DMS153 treated with DMSO at 0.1 percent for 48 hours (cell line): ENCODE results near the gene GPR132.

Experiments used
- DNase-seq: peaks from one replicate; lab custom pipeline; 2025; ENCODE audit not compliant: unreplicated experiment; lab: John Stamatoyannopoulos, UW

Gene GPR132

DNA sequence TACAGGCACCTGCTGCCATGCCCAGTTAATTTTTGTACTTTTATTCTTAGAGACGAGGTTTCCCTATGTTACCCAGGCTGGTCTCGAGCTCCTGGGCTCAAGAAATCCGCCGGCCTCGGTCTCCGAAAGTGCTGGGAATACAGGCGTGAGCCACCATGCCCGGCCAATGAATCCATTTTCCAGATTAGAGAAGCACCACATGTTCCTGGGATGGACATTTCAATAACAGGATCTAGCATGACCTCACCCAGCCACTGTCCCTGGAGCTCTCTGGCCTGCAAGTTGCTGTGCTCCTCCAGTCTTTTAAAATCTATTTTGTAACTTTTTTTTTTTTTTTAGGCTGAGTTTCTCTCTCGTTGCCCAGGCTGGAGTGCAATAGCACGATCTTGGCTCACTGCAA lies 2.2 kb downstream of the GPR132 start:
- no peak for DNase-seq

DNA sequence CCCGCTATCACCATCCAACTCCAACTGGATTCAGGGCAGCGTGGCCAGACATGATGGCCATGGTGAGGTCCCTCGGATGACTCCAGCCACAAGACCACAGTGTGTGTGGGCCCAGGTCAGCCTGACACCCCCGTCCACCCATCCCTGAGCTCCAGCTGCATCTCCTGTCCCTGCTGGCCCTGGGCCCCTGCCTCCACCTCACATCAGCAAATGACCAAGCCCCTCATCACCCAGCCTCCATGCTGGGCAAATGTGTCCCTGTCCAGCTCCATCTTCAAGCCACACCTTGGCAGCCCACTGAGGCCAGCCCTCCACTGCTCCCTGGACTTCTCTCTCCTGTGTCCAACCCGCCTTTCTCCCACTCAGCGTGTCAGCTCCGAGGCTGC lies 3.2 kb downstream of the GPR132 start:
- no peak for DNase-seq

DNA sequence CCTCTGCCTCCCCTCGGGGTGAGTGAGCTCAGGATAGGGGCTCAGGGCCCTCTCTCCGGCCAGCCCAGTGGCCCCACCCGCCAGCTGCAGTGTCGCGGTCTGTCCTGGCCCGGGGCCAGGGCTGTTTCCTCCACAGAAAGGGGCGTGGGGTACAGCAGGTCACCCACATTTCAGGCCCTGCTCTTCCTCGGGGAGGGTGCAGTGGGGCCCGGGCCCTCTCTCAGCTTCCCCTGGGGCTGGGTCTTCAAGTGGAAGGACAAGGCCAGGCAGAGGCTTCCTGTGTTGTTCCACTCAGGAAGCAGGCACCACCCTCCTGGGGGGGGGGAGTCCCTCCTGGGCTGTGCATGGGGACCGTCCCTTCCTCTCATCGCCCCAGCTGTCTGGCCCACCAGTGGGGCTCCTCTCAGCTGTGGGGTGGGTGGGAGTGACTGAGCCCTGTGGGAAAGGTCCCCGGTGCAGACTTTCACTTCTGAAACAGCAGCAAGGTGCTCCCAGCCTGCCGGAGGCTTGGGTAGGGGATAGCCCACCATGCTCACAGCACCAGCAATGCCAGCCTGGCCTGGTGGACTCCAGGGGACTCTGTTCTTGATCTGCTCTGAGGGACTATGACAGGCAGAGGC lies 3.7 kb downstream of the GPR132 start:
- no peak for DNase-seq

DNA sequence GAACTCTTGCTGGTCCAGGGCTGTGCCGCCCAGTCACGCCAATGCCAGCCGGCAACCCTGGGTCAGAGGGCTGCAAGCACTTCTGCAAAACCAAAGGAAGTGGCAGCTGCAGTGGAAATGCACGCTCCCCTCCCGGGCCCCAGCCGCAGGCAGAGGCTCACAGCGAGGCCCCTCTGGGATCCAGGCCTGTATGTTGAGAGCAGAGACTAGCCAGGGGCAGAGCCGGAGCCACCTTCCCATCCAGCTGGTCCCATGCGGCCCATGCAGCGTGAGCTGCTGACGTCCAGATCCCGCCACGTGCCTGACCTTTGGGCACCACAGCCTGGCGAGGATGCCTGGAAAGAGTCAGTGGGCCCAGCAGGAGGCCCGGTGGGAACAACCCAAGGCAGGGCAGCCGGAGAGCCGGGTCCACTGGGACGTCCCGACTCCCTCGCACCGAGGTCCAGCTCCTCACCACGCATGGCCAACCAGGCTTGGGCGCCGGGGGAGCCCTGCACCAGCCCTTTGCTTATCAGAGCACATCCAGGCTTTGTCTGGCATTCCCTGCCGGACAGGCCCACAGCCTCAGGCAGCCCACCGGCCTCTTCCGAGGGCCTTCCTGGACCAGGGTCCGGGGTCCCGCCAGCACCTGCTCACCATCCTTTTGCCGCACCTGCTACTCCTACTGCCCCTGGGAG lies 4.3 kb downstream of the GPR132 start:
- DNase-seq, result no peak

DNA sequence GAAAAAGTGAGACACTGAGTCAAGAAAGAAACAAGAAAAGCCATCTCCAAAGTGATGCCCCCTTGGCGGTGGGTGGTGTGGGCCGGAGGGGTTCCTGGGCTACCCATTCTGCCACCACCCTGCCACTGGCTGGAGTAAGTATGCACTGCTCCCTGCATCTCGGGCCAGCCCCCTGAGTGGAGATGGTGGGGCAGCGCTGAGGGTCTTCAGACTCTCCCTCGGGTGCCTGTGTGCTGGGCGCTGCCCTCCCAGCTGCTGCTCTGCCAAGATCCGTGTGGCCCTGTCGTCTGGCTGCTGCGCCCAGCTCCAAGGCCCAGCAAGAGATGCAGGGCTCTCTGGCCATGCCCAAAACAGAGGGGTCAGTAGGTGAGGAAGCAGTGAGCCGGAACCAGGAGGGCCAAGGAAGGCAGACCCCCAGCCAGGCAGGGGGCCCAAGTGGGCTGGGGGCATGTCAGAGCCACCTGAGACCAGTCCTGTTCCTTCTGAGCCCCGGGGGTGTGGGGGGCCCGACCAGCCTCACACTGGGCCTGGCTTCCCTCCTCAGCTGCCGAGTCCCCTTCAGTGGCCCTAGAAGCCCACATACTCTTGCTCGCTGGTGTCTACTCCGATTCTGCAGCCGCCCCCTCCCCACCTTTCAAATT lies 5.2 kb downstream of the GPR132 start:
- DNase-seq, result no peak

DNA sequence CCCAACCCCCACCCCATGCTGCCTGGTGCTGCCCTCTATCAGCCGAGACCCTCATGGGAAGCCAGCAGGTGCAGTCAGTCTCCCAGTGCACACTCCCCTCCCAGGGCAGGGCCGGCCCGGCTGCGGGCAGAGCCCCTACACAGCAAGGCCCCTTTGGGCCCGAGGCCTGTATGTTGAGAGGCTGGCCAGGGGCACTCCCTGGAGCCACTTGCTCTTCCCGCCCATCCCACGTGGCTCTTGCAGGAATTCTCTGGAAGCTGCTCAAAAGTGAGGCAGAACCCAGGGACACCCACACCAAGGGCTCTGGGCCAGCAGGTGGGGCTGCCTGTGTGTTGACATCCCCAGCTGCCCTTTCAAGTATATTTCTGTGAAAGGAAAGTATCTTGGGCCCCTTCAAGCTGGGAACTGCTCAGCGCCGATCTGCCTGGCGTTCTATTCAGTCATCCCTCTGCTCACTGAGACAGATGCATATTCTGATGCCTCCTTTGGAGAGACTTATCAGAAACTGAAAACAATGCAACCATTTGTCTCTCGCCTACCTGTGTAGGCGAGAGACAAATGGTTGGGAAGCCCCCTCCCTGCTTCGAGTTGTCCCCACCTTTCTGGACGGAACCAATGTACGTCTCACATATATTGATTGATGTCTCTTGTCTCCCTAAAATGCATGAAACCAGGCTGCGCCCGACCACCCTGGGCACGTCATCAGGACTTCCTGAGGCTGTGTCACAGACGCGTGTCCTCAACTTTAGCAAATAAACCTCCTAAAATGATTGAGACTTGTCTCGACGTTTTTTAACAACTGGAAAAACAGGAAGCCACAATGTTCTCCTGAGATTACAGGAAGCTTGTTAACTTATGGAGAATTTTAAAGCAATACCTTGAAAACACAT lies 6.0 kb downstream of the GPR132 start:
- no peak for DNase-seq

DNA sequence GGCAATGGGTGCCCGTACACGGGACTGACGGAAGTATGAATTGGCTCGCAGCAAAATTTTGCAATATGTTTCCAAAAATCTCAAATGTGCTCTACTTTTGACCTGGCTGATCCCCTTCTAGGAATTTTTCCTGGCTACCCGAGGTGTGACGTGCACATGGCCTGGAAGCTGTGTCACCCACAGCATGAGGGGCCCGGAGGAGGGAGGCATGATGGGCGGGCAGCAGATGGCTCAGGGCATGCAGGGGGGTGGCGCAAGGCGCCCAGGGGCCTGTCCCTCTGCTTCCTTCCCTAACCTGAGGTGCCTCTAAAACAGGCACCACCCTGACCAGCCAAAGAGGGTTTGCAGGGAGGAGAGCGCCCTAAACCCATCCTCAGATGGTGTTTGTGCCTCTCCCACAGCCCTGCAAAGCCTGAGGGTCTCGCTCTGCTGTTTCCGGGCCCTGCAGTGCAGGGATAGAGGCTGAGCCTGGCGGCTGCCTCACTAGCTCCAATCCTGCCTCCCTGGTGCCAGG lies 6.7 kb downstream of the GPR132 start:
- DNase-seq, result no peak

DNA sequence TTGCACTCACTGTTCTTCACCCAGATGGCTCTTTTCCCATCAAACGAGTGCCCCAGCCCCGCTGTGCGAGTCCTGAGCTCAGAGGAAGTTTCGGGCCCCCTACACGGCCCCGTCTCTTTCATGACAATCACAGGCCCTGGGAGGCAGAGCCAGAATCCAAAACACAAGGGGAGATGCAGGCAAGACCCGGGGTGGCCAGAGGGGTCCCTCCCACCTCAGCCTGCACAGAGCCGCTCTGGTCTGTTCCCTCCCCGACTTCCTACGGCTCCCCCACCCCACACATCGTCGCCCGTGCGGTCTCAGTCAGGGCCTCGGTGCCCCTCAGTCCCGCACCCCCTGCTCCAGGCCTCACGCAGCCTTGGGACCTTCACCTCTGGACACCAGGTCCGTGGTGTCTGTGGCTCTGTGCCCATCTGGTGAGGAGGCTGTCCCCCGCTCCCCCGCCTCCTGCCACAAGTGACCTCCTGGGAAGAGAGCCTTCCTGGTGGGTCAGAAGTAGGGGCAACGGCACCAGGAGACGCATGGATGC lies 8.9 kb downstream of the GPR132 start:
- DNase-seq, result no peak

DNA sequence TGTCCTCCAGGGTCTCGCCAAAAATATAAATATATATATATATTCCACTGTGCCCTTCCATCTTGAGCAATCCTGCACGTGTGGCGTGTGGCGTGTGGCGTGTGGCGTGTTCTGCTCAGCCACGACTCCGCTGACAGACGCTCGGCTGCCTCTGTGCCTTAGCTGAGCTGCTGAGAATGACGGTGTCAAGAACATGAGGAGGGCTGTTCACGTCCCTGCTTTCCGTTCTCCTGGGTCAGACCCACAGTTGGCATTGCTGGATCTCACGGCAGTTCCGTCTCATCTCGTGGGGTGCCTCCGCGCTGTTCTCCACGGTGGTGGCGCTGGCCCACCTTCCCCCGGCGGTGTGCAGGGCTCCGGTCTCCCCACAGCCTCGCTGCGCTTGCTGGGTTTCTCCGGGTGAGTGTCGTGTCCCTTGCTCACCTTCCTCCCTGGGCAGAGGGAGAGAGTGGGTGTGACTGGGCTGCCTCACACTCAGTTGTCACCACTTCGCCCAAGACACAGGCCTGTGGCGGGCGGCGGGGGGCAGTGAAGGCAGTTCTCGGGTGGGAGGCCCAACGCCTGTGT lies 9.4 kb downstream of the GPR132 start:
- DNase-seq, result no peak

DNA sequence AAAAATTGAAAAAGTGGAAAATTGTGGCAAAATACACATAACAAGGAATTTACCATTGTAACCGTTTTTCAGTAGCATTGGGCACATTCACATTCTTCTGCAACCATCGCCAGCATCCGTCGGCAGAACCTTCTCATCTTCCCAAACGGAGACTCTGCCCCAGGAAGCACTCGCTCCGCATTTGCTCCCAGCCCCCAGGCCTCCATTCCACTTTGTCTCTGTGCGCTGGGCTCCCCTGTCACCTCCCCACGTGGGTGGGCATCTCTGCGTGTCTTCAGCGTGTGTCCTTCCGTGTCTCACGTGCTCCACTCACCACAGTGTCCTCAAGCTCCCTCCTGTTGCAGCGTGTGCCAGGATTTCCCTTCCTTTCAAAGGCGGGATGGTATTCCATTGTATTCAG lies 9.9 kb downstream of the GPR132 start:
- no peak for DNase-seq

DNA sequence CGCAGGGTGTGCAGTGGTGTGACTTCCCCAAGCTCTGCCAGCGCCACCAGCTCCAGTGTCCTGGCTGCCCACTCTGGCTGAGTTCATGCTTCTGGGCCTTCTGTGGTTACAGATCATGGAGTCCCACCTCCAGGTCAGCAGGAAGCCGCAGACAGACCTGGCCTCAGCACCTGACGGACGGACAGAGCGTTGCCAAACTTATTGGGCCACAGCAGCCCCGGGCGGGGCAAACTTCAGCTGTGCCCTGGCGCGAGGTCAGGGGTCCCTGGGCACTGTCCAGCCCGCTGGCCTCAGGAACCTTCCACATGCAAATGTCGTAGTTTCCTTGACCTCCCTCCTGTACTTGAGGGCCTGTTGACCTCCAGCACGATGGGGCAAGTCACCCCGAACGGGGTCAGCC lies 11.2 kb downstream of the GPR132 start:
- no peak for DNase-seq

DNA sequence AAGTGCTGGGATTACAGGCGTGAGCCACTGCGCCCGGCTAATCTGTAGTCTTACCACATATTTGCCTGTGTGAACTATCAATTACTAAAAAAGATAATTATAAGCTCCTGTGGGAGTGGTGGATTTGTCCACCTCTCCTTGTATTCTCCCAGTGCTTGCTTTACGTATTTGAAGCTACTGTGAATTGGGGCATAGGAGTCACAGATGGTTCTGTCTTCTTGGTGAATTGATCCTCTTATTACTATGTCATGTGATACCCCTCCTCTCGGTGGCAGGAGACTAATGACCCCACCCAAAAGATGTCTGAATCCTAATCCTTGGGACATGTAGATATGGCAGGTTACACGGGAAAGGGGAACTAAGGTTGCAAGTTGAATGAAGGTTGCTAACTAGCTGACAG lies 11.8 kb downstream of the GPR132 start:
- no peak for DNase-seq

DNA sequence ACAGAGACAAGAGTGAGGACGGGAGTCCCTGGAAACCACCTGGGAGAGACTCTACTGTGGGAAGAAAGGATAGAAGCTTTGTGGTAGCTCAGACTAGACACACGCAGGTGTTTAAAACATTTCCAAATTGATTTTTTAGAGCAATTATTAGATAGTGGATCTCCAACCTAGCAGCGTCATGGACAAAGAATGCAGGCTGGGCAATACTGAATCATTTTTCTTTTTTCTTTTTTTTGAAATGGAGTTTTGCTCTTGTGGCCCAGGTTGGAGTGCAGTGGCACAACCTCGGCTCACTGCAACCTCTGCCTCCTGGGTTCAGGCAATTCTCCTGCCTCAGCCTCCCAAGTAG lies 13.1 kb downstream of the GPR132 start:
- no peak for DNase-seq

DNA sequence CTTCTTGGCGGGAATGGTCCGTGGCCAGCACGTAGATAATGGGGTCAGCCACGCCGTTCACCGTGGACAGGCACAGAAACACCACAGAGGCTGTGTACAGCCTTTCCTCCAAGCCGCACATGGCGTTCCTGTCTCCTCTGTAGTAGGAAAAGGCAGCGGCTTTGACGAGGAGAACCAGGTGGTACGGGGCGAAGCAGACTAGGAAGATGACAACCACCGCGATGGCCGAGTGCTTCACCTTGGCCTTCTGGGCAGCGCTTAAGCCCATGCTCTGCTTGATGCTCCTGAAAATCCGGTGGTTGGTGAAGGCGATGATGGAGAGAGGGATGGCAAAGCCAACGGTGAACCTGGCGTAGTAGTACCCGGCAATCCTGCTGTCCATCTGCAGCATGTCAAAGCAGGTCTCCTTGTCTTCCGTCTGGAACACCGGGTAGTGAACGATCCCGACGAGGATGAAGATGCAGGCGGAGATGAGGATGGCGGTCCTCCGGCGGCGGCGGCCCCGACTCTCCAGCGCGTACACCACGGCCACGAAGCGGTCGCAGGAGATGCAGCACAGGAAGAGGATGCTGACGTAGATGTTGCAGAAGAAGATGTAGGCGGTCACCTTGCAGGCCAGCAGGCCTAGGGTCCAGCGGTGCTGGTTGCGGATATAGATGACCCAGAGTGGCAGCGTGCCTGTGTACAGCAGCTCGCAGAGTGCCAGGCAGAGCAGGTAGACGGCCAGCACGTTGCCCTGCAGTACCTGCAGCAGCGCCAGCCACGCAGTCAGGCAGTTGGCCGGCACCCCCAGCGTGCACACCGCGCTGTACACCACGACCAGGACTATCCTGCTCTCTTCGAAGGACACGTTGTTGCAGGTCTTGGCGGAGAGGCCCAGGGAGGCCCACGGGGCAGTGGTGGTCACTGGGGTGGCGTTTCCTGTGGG lies 13.8 kb downstream of the GPR132 start:
- no peak for DNase-seq

DNA sequence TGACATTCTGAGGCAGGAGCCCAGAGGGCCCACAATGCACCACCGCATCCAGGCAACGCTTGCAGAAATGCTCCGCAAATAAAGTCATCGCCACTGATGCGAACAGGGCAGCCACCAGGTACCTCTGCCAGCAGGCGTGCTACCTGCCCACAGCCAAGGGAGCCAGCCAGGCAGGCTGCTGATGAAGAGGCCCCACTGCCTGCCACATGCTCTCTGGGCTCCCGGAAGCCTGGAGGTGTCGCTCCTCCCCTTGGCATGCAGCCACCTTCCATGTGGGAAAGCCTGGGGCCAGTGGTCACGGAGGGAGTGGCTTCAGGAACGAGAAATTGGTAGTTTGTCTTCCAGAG lies 14.7 kb downstream of the GPR132 start:
- DNase-seq, result peak; percentile 14

DNA sequence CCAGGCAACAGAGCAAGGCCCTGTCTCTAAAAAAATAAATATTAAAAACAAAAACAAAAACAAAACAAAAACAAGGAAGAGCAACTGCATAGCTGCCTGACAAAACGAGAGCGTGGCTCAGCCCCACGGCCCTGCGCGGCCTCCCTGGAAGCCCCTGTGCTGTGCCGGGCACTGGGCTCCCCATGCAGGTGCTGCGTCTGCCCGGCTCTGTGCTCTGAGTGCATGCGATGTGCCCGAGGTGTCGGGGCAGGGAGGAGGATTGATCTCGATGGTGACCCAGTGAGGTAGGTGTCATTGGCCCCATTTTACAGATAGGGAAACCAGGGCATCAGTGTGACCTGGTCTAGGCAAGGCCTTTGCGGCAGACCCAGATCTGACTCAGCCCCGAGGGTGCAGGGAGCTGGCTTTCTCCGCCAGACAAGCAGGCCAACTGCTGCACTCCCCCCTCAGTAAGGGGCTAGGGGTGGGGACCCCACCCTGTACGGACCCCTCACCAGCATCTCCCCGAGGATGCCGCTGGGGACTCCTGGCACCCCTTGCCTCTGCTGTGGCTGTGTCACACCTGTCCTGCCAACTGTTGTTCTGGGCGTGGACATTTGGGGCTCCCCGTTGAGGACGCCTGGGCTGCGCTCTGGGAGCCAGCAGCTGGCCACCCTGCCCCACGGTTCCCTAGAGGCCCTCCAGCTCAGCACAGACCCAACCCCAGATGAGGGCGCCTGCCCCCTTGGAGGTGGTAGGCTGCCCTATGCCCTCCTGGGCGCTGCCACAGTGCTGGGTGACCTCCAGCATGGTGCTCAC lies 15.3 kb downstream of the GPR132 start:
- no peak for DNase-seq

DNA sequence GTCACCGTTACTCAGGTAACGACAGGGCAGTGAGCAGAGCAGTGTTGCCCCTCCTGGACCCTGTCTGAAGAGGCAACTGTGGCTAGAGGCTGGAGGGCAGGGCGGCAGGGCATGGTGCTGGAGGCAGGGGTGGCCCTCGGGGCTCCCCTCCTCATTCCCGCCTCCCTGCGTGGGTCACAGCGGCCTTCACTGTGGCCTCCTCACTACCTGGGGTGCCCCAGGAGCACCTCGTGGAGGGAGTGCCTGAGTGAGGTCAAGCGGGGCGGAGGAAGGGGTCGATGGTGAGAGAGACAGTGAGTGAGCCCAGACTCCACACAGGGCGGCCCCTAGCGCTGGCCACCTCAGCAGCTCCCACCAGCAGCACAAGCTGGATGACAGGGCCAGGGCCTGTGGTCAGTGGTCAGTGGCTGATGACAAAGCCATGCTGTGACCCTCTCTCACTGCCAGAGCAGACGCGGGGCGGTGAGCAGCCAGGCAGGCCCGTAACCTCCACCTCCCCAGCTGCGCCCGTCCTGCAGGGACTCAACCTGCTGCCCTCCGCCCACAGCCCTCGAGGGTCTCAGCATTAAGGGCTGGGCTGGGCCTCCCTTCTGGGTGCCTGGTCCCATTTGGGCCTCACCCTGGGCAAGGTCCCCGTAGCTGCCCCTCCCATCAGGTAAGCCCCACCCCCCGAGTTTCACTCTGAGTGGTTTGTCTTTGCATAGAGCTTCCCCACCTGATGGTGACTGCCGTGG lies 17.8 kb downstream of the GPR132 start:
- DNase-seq, result no peak

DNA sequence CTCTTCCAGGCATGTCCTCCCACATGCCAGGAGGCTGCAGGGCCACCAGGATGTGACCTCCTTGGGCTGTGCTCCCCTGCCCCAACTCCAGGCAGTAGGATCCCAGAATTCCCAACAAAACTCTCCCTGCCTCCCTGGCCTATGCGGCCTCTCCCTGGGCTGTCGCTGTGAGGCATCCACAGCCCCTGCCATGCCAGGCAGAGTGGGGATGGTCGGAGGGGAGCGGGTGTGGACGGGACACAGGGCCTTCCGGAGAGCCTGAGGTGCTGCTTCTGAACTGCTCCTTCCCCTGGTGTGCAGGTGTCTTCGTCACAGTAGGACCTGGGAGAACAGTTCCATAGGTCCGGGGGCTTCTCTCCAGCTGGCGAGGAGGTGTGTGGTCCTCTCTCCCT lies 18.3 kb downstream of the GPR132 start:
- no peak for DNase-seq
